A549 (cell line): ENCODE data around the gene AREL1.

Experiments
- CEBPB ChIP-seq, 2 experiments: fragments of >200 bp in 1 of 2; sonication (Bioruptor Twin) in 1 of 2; formaldehyde crosslinking in 1 of 2; IDR thresholded peaks; 2 replicates each; pipeline ENCODE4 v1.6.1; 2012 to 2016
- CHD2 ChIP-seq: fragments of 150-350 bp; IDR thresholded peaks from 2 replicates; pipeline ENCODE4 v1.6.1; 2014; ENCODE audit warnings: low read length; ENCODE audit not compliant: partially characterized antibody
- EP300 ChIP-seq, 2 experiments: fragments of >200 bp; sonication (Bioruptor Twin); formaldehyde crosslinking; IDR thresholded peaks; 2 replicates in 1 of 2; 3 replicates in 1 of 2; pipeline ENCODE4 v1.6.1; 2016 to 2017
- JUNB ChIP-seq: fragments of >200 bp; sonication (Bioruptor Twin); formaldehyde crosslinking; IDR thresholded peaks from 2 replicates; pipeline ENCODE4 v1.6.1; 2016
- POLR2A ChIP-seq: IDR thresholded peaks from 2 replicates; pipeline ENCODE4 v1.6.1; 2012; ENCODE audit warnings: mild to moderate bottlenecking, low read length
- RAD21 ChIP-seq, 2 experiments: fragments of >200 bp in 1 of 2; sonication (Bioruptor Twin) in 1 of 2; formaldehyde crosslinking in 1 of 2; IDR thresholded peaks in 1 of 2; conservative IDR thresholded peaks in 1 of 2; 2 replicates in 1 of 2; 3 replicates in 1 of 2; pipeline ENCODE4 v1.6.1; 2012 to 2018; ENCODE audit warnings: inconsistent platforms in 1 of 2
- RFX5 ChIP-seq: fragments of 450-650 bp; IDR thresholded peaks from 2 replicates; pipeline ENCODE4 v1.7.1; 2014; ENCODE audit warnings: antibody characterized with exemption, mild to moderate bottlenecking, moderate library complexity
- SMC3 ChIP-seq: fragments of >200 bp; sonication (Bioruptor Twin); formaldehyde crosslinking; IDR thresholded peaks from 3 replicates; pipeline ENCODE4 v1.6.1; 2018; ENCODE audit warnings: inconsistent platforms
- ZNF302 ChIP-seq: fragments of 250-450 bp; sonication (Bioruptor Pico); IDR thresholded peaks from 2 replicates; pipeline ENCODE4 v1.9.0; 2021; ENCODE audit warnings: inconsistent platforms, mild to moderate bottlenecking, moderate library complexity
- TF ChIP-seq, protein P1 (sequence below): fragments of 450-650 bp; IDR thresholded peaks from 2 replicates; pipeline ENCODE4 v1.6.1; 2014; ENCODE audit warnings: antibody characterized with exemption
- TF ChIP-seq, protein P2 (sequence below): IDR thresholded peaks from 2 replicates; pipeline ENCODE4 v1.6.1; 2012
- TF ChIP-seq, protein P3 (sequence below): fragments of >200 bp; sonication (Bioruptor Twin); formaldehyde crosslinking; IDR thresholded peaks from 3 replicates; pipeline ENCODE4 v1.5.1; 2016

DNA sequence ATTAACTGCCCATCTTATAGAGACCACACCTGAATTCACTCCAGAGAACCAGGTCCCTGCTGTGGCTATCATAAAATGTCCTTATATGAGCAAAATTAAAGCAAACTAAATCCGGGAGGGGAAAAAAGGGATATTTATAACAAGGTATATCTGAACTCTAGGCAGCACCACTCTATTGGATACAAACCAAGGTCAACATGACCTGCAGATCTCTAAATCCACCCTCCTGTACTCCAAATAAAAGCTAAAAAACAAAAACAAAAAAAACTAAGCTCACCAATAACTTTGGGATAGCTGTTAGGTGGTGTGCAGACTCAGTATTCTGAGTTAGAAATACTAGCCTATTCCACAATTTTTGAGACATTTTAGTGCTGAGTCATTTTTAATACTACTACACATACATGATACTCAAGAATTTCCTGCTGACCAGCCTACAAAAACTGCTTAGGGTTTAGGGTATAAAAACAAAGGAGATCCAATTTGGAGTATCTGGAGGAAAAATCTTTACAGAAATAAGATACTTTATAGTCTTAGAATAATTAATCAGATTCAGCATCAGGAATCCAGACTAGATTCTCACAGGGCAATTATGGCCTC lies 54.2 kb downstream of the AREL1 start:
- TF ChIP-seq, protein P1, sequence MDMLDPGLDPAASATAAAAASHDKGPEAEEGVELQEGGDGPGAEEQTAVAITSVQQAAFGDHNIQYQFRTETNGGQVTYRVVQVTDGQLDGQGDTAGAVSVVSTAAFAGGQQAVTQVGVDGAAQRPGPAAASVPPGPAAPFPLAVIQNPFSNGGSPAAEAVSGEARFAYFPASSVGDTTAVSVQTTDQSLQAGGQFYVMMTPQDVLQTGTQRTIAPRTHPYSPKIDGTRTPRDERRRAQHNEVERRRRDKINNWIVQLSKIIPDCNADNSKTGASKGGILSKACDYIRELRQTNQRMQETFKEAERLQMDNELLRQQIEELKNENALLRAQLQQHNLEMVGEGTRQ, result no peak
- TF ChIP-seq CHD2 (no peak), RAD21 (conservative IDR thresholded peaks at IDR 0.05 in 1 of 2, IDR thresholded peaks at IDR 0.05 in 1 of 2) (no peak), SMC3 (no peak), ZNF302 (CRISPR knock-in tag) (no peak), JUNB (no peak), CEBPB (IDR thresholded peaks at IDR 0.05) (no peak), POLR2A (no peak), EP300 (IDR thresholded peaks at IDR 0.05) (no peak), RFX5 (no peak)
- TF ChIP-seq, protein P2, sequence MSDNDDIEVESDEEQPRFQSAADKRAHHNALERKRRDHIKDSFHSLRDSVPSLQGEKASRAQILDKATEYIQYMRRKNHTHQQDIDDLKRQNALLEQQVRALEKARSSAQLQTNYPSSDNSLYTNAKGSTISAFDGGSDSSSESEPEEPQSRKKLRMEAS, result no peak
- TF ChIP-seq, protein P3, sequence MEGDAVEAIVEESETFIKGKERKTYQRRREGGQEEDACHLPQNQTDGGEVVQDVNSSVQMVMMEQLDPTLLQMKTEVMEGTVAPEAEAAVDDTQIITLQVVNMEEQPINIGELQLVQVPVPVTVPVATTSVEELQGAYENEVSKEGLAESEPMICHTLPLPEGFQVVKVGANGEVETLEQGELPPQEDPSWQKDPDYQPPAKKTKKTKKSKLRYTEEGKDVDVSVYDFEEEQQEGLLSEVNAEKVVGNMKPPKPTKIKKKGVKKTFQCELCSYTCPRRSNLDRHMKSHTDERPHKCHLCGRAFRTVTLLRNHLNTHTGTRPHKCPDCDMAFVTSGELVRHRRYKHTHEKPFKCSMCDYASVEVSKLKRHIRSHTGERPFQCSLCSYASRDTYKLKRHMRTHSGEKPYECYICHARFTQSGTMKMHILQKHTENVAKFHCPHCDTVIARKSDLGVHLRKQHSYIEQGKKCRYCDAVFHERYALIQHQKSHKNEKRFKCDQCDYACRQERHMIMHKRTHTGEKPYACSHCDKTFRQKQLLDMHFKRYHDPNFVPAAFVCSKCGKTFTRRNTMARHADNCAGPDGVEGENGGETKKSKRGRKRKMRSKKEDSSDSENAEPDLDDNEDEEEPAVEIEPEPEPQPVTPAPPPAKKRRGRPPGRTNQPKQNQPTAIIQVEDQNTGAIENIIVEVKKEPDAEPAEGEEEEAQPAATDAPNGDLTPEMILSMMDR, result no peak
